Loucy (cell line): ENCODE data around the gene CD300A.

ENCODE experiments used
- CTCF ChIP-seq: fragments of 200-600 bp; sonication (generic); conservative IDR thresholded peaks from 2 replicates; pipeline ENCODE4 v1.5.1; 2014; ENCODE audit warnings: mild to moderate bottlenecking, antibody characterized with exemption, low read length
- EZH2phosphoT487 ChIP-seq: fragments of 200-600 bp; IDR thresholded peaks from 2 replicates; pipeline ENCODE4 v1.6.1; 2018; ENCODE audit warnings: antibody characterized with exemption, mild to moderate bottlenecking, moderate library complexity, borderline replicate concordance

- no peak for TF ChIP-seq CTCF
- no peak for TF ChIP-seq EZH2phosphoT487
Measured at GRCh38 chr17:74520016-74520434, 53.6 kb downstream of the CD300A start.
